GM19023 (cell line): ENCODE results near the gene HEATR9.

Experiments
- ATAC-seq: cut with Tn5 transposase; IDR thresholded peaks from one replicate; pipeline ENCODE4 v1.9.1; 2021; ENCODE audit warnings: mild to moderate bottlenecking, moderate library complexity; ENCODE audit not compliant: unreplicated experiment

The HEATR9 gene

GRCh38 chr17:35866341-35866950 lies 2.2 kb downstream of the HEATR9 start:
- ATAC-seq, result no peak

- no peak for ATAC-seq
Measured at GRCh38 chr17:35865412-35866340, 3.0 kb downstream of the HEATR9 start.

- ATAC-seq, result no peak
Measured at GRCh38 chr17:35864853-35865252, 3.8 kb downstream of the HEATR9 start.

GRCh38 chr17:35856603-35857002 lies 12.1 kb downstream of the HEATR9 start:
- ATAC-seq, result no peak

- ATAC-seq, result no peak
Measured at GRCh38 chr17:35855965-35856364, 12.7 kb downstream of the HEATR9 start.

GRCh38 chr17:35849469-35850348 lies 19.0 kb downstream of the HEATR9 start:
- no peak for ATAC-seq

GRCh38 chr17:35847633-35848373 lies 20.9 kb downstream of the HEATR9 start:
- no peak for ATAC-seq

- no peak for ATAC-seq
Measured at GRCh38 chr17:35847006-35847405, 21.7 kb downstream of the HEATR9 start.

- ATAC-seq, result no peak
Measured at GRCh38 chr17:35846055-35846809, 22.5 kb downstream of the HEATR9 start.

GRCh38 chr17:35844547-35844946 lies 24.1 kb downstream of the HEATR9 start:
- no peak for ATAC-seq

- no peak for ATAC-seq
Measured at GRCh38 chr17:35843698-35844097, 25.0 kb downstream of the HEATR9 start.

GRCh38 chr17:35842239-35842638 lies 26.5 kb downstream of the HEATR9 start:
- ATAC-seq, result no peak

GRCh38 chr17:35841505-35841904 lies 27.2 kb downstream of the HEATR9 start:
- no peak for ATAC-seq

GRCh38 chr17:35841101-35841500 lies 27.6 kb downstream of the HEATR9 start:
- no peak for ATAC-seq

- no peak for ATAC-seq
Measured at GRCh38 chr17:35825206-35825605, 43.5 kb downstream of the HEATR9 start.

- ATAC-seq, result no peak
Measured at GRCh38 chr17:35821308-35821707, 47.4 kb downstream of the HEATR9 start.

GRCh38 chr17:35819455-35819854 lies 49.2 kb downstream of the HEATR9 start:
- ATAC-seq, result no peak

GRCh38 chr17:35817196-35817595 lies 51.5 kb downstream of the HEATR9 start:
- ATAC-seq, result no peak

- no peak for ATAC-seq
Measured at GRCh38 chr17:35816723-35817122, 52.0 kb downstream of the HEATR9 start.

GRCh38 chr17:35812456-35812855 lies 56.2 kb downstream of the HEATR9 start:
- no peak for ATAC-seq
